ENCODE measurements around the gene RPL12.

DNA sequence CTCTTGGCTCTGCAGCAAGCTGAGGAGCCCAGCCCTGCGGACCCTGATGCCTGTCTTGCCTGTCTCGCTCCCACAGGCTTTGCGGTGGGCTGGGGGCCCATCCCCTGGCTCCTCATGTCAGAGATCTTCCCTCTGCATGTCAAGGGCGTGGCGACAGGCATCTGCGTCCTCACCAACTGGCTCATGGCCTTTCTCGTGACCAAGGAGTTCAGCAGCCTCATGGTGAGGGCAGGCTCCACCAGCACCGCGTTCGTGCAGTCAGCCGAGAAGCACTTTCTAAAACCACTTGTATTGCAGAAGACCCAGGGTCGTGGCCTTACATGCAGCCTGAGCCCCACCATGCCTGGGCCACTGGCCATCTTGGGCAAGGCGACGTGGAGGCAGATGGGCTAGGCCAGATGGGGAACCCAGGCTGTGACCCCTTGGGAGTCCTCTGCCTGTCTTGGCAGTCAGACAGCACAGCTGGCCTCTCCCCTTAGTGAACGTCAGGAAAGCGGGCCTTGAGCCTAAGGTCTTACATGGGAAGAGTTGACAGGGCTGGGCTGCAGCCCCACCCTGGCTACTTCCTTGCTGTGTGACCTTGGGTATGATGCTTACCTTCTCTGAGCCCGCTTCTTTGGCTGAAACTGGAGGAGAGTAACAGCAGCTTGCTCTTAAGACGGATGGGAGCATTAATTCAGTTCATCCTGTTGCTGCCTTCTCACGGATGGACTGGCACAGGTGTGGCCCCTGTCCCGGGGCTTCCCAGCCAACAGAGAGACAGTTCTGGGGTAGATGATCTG, 45.7 kb downstream of the RPL12 start:
- TF ChIP-seq, protein P1, sequence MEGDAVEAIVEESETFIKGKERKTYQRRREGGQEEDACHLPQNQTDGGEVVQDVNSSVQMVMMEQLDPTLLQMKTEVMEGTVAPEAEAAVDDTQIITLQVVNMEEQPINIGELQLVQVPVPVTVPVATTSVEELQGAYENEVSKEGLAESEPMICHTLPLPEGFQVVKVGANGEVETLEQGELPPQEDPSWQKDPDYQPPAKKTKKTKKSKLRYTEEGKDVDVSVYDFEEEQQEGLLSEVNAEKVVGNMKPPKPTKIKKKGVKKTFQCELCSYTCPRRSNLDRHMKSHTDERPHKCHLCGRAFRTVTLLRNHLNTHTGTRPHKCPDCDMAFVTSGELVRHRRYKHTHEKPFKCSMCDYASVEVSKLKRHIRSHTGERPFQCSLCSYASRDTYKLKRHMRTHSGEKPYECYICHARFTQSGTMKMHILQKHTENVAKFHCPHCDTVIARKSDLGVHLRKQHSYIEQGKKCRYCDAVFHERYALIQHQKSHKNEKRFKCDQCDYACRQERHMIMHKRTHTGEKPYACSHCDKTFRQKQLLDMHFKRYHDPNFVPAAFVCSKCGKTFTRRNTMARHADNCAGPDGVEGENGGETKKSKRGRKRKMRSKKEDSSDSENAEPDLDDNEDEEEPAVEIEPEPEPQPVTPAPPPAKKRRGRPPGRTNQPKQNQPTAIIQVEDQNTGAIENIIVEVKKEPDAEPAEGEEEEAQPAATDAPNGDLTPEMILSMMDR (conservative IDR thresholded peaks at IDR 0.05; ENCODE audit: low read depth, low read length) = no peak
- TF ChIP-seq EZH2 (IDR thresholded peaks at IDR 0.05; ENCODE audit: borderline replicate concordance, low read depth, low read length, poor library complexity, severe bottlenecking) = no peak

Measured in A673 (cell line).